HG03457 (cell line): ENCODE data around the gene DOCK3.
"Not testable (repeated sequence)": the region's sequence is repeated elsewhere in the genome, so short reads cannot be mapped to it uniquely, and the experiment has no call there.

Experiments
- ATAC-seq: cut with Tn5 transposase; IDR thresholded peaks from one replicate; pipeline ENCODE4 v1.9.1; 2021; ENCODE audit warnings: moderate number of reproducible peaks; ENCODE audit not compliant: unreplicated experiment

Gene DOCK3

DNA sequence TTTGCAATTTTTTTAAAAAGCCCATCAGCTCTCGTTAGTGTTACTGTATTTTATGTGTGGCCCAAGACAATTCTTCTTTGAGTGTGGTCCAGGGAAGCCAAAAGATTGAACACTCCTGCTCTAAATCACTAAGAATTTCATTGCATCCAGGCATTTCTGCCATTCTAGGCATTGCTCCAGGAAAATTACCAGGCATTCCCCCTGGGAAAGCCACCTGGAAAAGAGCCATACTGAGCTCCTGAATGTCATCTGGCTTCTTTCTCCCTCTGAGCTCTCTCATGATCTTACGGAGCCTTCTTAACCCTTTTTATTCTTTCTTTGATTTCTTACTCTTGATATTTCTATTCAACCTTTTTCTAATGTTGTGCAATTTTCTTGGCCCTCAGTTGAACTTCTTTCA is 202.2 kb downstream of the DOCK3 start:
- ATAC-seq, result no peak

DNA sequence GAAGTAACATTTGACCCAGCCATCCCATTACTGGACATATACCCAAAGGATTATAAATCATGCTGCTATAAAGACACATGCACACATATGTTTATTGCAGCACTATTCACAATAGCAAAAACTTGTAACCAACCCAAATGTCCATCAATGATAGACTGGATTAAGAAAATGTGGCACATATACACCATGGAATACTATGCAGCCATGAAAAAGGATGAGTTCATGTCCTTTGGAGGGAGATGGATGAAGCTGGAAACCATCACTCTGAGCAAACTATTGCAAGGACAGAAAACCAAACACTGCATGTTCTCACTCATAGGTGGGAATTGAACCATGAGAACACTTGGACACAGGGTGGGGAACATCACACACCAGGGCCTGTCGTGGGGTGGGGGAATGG is 208.0 kb downstream of the DOCK3 start:
- ATAC-seq, result not testable (repeated sequence)

GRCh38 chr3:50883755-50884154 is 209.0 kb downstream of the DOCK3 start:
- ATAC-seq, result no peak

DNA sequence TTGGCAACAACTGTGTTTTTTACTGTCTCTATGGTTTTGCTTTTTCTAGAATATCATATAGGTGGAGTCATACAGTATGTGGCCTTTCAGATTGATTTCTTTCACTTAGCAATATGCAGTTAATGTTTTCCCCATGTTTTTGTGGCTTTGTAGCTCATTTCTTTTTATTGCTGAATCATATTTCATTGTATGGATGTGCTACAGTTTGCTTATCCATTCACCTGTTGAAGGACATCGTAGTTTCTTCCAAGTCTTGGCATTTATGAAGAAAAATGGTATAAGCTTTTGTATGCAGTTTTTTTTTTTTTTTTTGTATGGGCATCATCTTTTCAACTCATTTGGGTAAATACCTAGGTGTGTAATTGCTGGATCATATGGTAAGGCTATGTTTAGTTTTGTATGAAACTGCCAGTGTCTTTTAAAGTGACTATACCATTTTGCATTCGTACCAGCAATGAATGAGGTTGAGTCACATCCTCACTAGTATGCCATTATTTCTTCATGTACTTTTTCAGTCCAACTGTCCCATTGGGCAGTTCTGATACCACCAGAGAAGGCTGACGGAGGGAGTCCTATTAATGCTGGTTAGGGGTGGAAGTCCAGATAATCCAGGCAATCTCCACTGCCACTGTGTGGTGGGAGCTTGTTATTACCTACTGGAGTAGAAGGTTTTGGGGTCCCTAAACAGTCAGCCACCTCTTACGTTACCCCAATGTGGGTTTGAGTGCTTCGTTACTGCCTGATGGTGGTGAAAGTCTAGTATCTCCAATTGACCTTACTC is 210.5 kb downstream of the DOCK3 start:
- no peak for ATAC-seq

- ATAC-seq, result no peak
These were observed 216.1 kb downstream of the DOCK3 start for GRCh38 chr3:50890688-50891344.

GRCh38 chr3:50901097-50901496 is 226.4 kb downstream of the DOCK3 start:
- ATAC-seq, result not testable (repeated sequence)

DNA sequence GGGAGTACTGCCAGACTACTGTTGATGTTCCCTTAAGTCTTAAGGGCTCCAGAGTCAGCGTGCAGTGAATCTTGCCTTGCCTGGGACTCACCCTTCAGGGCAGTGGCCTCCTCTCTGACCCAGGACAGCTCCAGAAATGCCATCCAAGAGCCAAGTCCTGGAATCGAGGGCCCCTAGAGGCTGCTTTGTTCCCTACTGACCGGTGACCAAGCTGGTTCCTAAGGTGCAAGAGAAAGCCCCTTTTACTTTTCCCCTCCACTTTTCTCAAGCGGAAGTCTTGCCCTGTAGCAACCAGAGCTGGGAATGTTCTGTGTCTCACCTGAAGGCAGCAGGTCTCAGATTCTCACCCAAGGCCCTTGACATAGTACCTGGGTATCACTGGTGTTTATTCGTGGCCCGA is 238.0 kb downstream of the DOCK3 start:
- no peak for ATAC-seq

DNA sequence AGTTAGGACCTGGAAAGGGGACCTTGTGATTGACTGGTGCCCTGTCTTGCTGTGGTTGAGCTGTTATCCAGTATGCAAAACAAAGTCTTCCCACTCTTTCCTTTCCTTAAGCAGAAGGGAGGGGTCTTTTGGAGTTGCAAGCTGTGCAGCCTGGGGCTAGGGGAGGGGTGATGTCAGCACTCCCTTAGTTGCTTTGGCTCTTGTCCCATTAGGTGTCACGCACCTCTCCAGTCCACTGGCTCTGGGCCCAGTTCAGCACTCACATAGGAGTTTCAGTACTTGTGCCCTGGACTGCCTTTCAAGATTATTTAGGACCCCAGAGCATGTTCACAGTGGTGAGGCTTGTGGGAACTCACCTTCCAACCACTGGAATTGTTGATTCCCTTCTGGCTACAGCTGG is 238.5 kb downstream of the DOCK3 start:
- no peak for ATAC-seq

DNA sequence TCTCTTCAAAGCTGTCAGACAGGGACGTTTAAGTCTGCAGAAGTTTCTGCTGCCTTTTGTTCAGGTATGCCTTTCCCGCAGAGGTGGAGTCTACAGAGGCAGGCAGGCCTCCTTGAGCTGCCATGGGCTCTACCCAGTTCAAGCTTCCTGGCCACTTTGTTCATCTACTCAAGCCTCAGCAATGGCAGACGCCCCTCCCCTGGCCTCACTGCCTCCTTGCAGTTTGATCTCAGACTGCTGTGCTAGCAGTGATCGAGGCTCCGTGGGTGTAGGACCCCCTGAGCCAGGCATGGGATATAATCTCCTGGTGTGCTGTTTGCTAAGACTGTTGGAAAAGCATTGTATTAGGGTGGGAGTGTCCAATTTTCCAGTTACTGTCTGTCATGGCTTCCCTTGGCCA is 247.3 kb downstream of the DOCK3 start:
- not testable (repeated sequence) for ATAC-seq

DNA sequence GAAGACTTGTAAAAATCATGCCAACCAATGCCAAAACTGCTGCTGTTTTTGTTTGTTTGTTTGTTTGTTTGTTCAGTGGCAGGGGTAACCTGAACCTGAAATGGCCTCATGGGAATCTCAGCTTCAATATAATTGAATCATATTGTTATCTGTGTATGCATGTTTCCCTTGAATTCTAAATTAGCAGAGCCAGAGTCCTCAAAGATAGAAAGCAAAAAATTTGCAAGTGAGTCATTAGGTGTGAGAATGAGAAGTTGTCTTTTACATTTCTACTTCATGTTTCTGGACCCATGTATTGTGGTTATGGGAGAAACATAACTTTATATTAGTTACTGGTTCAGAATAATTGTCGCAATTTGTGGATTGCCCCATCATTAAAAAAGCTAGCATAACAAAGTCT is 249.2 kb downstream of the DOCK3 start:
- no peak for ATAC-seq

DNA sequence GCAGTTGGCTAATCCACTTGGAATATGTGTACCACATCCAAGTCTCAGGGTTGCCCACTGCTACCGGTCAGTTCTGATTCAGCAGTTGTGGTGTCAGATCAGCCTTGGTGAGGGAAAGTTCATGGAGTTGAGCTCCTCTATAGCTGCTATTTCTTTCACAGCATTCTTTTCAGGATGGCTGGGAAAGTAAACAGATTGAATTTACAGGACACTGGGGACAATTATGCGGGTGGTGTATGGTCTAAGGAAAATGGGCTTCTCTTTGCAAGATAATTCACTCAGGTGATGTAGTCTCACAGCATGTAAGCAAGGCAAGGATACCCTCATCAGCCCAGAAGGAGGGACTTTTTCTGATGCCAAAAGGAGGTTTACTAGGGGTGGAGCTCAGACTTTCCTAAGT is 249.9 kb downstream of the DOCK3 start:
- ATAC-seq, result no peak

DNA sequence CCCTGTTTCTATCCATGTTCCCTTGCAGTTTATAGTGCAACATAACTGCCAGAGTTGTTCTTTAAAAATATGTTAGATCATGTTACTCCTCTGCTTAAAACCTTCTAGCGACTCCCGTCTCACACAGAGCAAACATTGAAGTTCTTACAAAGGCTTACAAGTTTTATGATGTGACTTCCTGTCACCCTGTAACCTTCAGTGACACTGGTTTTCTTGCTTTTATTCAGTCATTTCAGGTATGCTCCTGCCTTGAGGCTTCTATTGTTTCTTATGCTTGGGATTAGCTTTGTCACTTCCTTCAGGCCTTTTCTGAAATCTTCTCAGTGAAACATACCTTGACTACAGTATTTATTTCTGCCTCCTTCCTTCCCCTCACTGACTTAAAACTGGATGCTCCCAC is 252.1 kb downstream of the DOCK3 start:
- ATAC-seq, result no peak

- ATAC-seq, result no peak
These were observed 255.9 kb downstream of the DOCK3 start for GRCh38 chr3:50930371-50931208.

GRCh38 chr3:50932918-50933317 is 258.2 kb downstream of the DOCK3 start:
- ATAC-seq, result not testable (repeated sequence)

GRCh38 chr3:50936389-50936788 is 261.7 kb downstream of the DOCK3 start:
- no peak for ATAC-seq

DNA sequence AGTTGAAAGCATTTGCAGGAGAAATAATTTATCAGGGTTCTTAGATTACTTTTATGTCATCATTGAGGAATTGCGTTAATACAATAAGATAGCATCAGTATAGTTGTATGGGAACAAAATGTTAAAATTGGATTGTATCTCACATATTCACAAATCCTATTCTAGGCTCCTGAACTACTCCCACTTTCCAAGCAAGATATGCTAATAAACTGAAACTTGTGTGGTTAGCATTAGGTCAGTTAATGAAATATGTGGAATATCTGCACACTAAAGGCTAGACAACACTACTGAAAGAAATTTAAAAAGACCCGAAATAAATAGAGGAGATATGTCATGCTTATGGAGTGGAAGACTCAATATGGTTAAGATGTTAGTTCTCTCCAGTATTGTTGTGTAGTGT is 272.7 kb downstream of the DOCK3 start:
- ATAC-seq, result no peak

DNA sequence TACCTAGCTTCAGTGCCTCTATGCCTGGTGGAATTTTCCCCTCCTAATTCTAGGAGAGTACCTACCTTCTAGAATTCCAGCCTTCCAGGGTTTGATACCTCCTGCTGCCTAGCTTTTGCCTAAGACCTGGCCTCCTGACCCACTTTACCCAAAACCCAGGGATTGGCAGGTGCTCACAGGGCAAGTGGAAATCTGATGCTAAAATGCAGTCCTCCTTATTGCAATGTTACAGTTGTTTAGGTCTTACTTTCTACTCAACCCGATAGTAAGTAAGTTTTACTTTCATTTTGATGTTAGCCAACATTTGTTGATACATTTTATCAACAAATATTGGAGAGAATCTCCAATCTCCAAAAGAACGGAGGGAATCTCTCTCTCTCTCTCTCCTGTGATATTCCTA is 275.9 kb downstream of the DOCK3 start:
- no peak for ATAC-seq

DNA sequence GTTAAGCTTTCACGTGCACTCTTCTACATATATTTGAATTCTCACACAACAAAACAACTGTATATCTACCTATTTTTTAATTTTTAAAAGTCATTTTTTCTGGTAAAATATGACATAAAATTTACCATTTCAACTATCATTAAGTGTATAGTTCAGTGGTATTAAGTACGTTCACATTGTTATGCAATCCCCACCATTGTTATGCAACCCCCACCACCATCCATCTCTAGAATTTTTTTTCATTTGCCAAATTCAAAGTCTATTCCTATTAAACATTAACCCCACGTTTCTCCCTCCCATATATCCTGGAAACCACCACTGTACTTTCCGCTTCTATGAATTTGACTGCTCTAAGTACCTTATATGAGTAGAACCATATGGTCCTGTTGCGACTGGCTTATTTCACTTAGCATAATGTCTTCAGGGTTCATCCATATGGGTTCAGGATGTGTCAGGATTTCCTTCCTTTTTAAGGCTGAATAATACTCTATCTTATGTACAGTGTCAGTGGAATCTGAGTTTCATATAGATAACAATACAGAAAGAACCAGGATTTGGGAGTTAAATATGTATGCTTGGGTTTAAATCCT is 279.2 kb downstream of the DOCK3 start:
- ATAC-seq, result no peak

GRCh38 chr3:50961386-50961785 is 286.7 kb downstream of the DOCK3 start:
- ATAC-seq, result no peak

DNA sequence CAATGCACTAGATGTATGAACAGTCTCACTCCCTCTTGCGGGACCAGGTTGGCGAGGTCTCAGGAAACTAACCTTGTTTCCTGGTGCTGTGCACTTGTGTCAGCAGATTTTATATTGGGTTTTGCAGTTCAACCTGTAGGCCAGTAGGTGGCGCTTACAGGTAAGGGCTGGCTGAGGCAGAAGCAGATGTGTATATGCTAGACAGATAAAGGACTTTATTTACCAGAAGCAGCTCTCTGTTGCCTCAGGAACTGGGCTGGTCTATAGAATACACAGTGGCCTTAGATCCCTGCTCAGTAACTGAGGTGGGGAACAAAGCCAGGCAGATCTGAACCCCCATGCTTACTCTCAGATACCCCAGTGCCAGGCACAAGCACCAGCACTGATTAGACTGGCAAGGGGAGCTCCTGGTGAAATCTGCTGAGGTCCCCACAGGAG is 296.8 kb downstream of the DOCK3 start:
- no peak for ATAC-seq

GRCh38 chr3:50972029-50972428 is 297.3 kb downstream of the DOCK3 start:
- ATAC-seq, result no peak
